K562 (cell line): ENCODE measurements around the gene BLOC1S3. TPM values are rescaled to one million over a fixed set of nuclear protein-coding genes. Genes with fewer than 3 reads are reported as not detected.

ENCODE experiments used
- ATAC-seq: fragments of 200-7000 bp; cut with Tn5 transposase; 3 replicates; pipeline ENCODE4 v1.9.1; 2020; ENCODE audit warnings: moderate library complexity
- BruUV-seq: library from RNA; stranded (reverse); fragments of 400-500 nt; replicated peaks from 2 replicates; lab custom pipeline; 2021; lab: Mats Ljungman, UMichigan
- CTCF ChIA-PET: fragments of 300-600 bp; formaldehyde crosslinking; extraction: SDS; loops from one replicate; lab custom pipeline; 2021; ENCODE audit warnings: low intra/inter-chr PET ratio; lab: Yijun Ruan, JAX
- POLR2A ChIA-PET: fragments of 300-600, 350-650 bp; sonication (Branson Sonifier 250); formaldehyde crosslinking; extraction: SDS; loops from one replicate; lab custom pipeline; 2021; ENCODE audit warnings: antibody characterized with exemption, inconsistent platforms; lab: Yijun Ruan, JAX
- DNase-seq, 4 experiments: peaks; one replicate each; pipeline versions ENCODE4 v3.0.0 to v3.0.0-alpha.2; 2011 to 2018; ENCODE audit warnings: low spot score in 3 of 4, mixed read lengths in 3 of 4; ENCODE audit errors: extremely low read depth in 1 of 4
- FAIRE-seq: peaks from 2 replicates; lab custom pipeline; 2011; peaks lifted over from hg19 to GRCh38; lab: Jason Lieb, UNC
- H2AFZ ChIP-seq: 2 replicates; pipeline ENCODE4 v1.6.0; 2011; ENCODE audit warnings: low read depth, low read length, control low read depth, inconsistent platforms
- H3K27ac ChIP-seq: fragments of 200-600 bp; 3 replicates; pipeline ENCODE4 v1.8.0; 2011; ENCODE audit warnings: low read depth, mild to moderate bottlenecking, control low read depth, inconsistent platforms, low read length, moderate library complexity, mixed read lengths; ENCODE audit errors: extremely low read depth
- H3K27me3 ChIP-seq, 2 experiments: fragments of 300-600 bp in 1 of 2; 2 replicates in 1 of 2; 3 replicates in 1 of 2; pipeline versions ENCODE4 v1.6.0 to v1.8.0; 2011; ENCODE audit warnings: inconsistent platforms in 2 of 2, low read length in 2 of 2, mild to moderate bottlenecking in 1 of 2, mixed read lengths in 1 of 2, moderate library complexity in 1 of 2; ENCODE audit not compliant: control insufficient read depth in 2 of 2, insufficient read depth in 2 of 2
- H3K36me3 ChIP-seq: fragments of 300-600 bp; 3 replicates; pipeline ENCODE4 v1.8.0; 2011; ENCODE audit warnings: mild to moderate bottlenecking, low read length, inconsistent platforms; ENCODE audit not compliant: control insufficient read depth, insufficient read depth
- H3K4me1 ChIP-seq, 2 experiments: fragments of 200-600 bp in 1 of 2; replicated peaks in 1 of 2; 2 replicates in 1 of 2; 3 replicates in 1 of 2; pipeline versions ENCODE4 v1.5.1 to v1.8.0; 2011; ENCODE audit warnings: inconsistent platforms in 2 of 2, low read length in 2 of 2, mild to moderate bottlenecking in 1 of 2, mixed read lengths in 1 of 2, moderate library complexity in 1 of 2; ENCODE audit not compliant: control insufficient read depth in 2 of 2, insufficient read depth in 2 of 2
- H3K4me2 ChIP-seq: 2 replicates; pipeline ENCODE4 v1.6.1; 2011; ENCODE audit warnings: low read length, control low read depth, inconsistent platforms, mixed read lengths; ENCODE audit not compliant: insufficient read depth
- H3K4me3 ChIP-seq: fragments of 200-600 bp; sonication (generic), shearing (Covaris generic); 2 replicates; pipeline ENCODE4 v1.5.1; 2016; ENCODE audit warnings: control low read depth, inconsistent platforms
- H3K79me2 ChIP-seq: fragments of 200-600 bp; 3 replicates; pipeline ENCODE4 v1.8.0; 2011; ENCODE audit warnings: low read length, inconsistent platforms; ENCODE audit not compliant: control insufficient read depth, insufficient read depth
- H3K9ac ChIP-seq, 2 experiments: 2 replicates each; pipeline versions ENCODE4 v1.6.0 to v1.6.1; 2011; ENCODE audit warnings: low read depth in 2 of 2, low read length in 2 of 2, control low read depth in 1 of 2, inconsistent platforms in 1 of 2, mild to moderate bottlenecking in 1 of 2, mixed read lengths in 1 of 2; ENCODE audit not compliant: insufficient read depth in 1 of 2
- H3K9me1 ChIP-seq: one replicate; pipeline ENCODE4 v1.6.0; 2011; ENCODE audit warnings: inconsistent platforms, mild to moderate bottlenecking, low read length, moderate library complexity; ENCODE audit not compliant: control insufficient read depth, insufficient read depth
- H3K9me3 ChIP-seq: replicated peaks from 2 replicates; pipeline ENCODE4 v1.5.1; 2011; ENCODE audit warnings: low read depth, low read length, inconsistent platforms; ENCODE audit not compliant: control insufficient read depth, insufficient read depth
- H4K20me1 ChIP-seq: replicated peaks from 2 replicates; pipeline ENCODE4 v1.6.1; 2011; ENCODE audit warnings: low read length, inconsistent platforms, mixed read lengths; ENCODE audit not compliant: control insufficient read depth, insufficient read depth
- CTBP1 ChIP-seq: fragments of 450-650 bp; IDR thresholded peaks from 2 replicates; pipeline ENCODE4 v1.6.1; 2016; ENCODE audit warnings: borderline replicate concordance
- NFIC ChIP-seq: fragments of 450-650 bp; IDR thresholded peaks from 2 replicates; pipeline ENCODE4 v1.6.1; 2017; ENCODE audit warnings: mild to moderate bottlenecking, inconsistent platforms
- PHTF2 ChIP-seq: fragments of 250-450 bp; sonication (Bioruptor Pico); IDR thresholded peaks from 2 replicates; pipeline ENCODE4 v1.5.0; 2021; ENCODE audit warnings: mild to moderate bottlenecking
- POLR2A ChIP-seq: fragments of 450-650 bp; conservative IDR thresholded peaks from 2 replicates; pipeline ENCODE4 v1.6.1; 2016
- RUNX1 ChIP-seq: sonication (generic); IDR thresholded peaks from 2 replicates; pipeline ENCODE4 v1.6.1; 2016; ENCODE audit warnings: antibody characterized with exemption, low read depth
- SPI1 ChIP-seq: IDR thresholded peaks from 2 replicates; pipeline ENCODE4 v1.6.1; 2011; ENCODE audit warnings: low read depth, low read length, control low read depth, borderline replicate concordance
- ZNF121 ChIP-seq: sonication (generic); formaldehyde crosslinking; conservative IDR thresholded peaks from 2 replicates; pipeline ENCODE4 v1.8.0; 2022; ENCODE audit warnings: missing genetic modification reagents
- WGBS: fragments of 100-300 bp; shearing (Covaris generic); methylation state at CpG from one replicate; pipeline ENCODE4 v1.1.6; 2016; ENCODE audit warnings: low coverage, mixed read lengths; ENCODE audit not compliant: insufficient coverage; ENCODE audit errors: missing lambda C conversion rate; 5-methylcytosine and 5-hydroxymethylcytosine counted together
- in situ Hi-C: fragments of 300-500 bp; cut with MboI; formaldehyde crosslinking; loops from 4 replicates; pipeline ENCODE4 v1.15.0; 2018; ENCODE audit warnings: inconsistent platforms, mixed read lengths
- intact Hi-C: fragments of 100-400 bp; cut with micrococcal nuclease; formaldehyde crosslinking; loops from 2 replicates; pipeline ENCODE4 v1.14.2; 2022
- polyA plus RNA-seq, 8 experiments: library from polyadenylated mRNA; depleted of rRNA in 4 of 8; stranded (reverse) in 5 of 8; unstranded in 3 of 8; fragments of >200 nt; fragmentation: Nextera tagmentation in 2 of 8; fragmentation: Illumina TruSeq in 1 of 8; extraction: Ambion mirVana in 2 of 8; extraction: Trizol in 1 of 8; gene quantifications; 2 replicates each; pipeline versions ENCODE4 v1.2.1 to v1.2.3, GENCODE V29; 2011 to 2014; ENCODE audit warnings: inconsistent platforms in 1 of 8, missing spikeins in 1 of 8
- total RNA-seq, 7 experiments: library from RNA; depleted of rRNA in 6 of 7; stranded (reverse); fragments of >200 nt in 6 of 7; fragmentation: Illumina TruSeq in 2 of 7; extraction: Trizol in 2 of 7; gene quantifications; 2 replicates each; pipeline versions ENCODE4 v1.2.1 to v1.2.3, GENCODE V29; 2011 to 2021; ENCODE audit warnings: low replicate concordance in 1 of 7
- TF ChIP-seq, protein P1 (sequence below): sonication (generic); formaldehyde crosslinking; IDR thresholded peaks from 2 replicates; pipeline ENCODE4 v1.8.0; 2022; ENCODE audit warnings: missing genetic modification reagents, mild to moderate bottlenecking, moderate library complexity, borderline replicate concordance

The BLOC1S3 gene
- total and polyA plus RNA-seq, 9 of the 15 experiments (the other 6 are each of a cell fraction or from before 2014, with no cell fraction given), result 3.9 to 20.2 (median 10.4) TPM

DNA sequence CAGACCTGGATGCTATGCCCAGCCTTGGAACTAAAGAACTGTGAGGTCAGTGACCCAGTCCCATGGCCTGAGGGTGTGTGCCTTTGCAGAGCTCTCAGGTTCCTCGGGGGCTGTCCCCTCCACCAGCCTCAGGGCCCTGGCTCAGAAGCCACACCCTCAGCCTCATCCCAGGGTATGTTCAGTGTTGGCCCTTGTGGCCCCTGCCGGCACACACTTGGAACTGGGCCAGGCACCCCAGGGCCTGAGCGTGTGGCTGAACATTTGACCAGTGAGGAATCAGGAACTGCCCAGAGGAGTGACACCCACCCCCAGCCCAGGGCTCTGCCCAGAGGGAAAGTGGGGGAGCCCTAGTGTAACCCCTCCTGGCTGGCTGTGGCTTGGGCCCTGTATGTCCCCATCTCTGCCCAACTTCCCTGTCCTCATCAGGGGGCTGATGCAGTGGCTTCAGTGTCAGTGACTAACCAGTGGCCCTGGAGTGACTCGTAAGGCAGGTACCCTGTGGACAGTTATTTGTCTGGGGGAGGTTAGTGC, 27.8 kb upstream of the BLOC1S3 start:
- POLR2A ChIA-PET, result interaction anchor here (0.6 kb wide), 1 partner anchor 649 kb away, joined by 4 read pairs; no protein-coding TSS in a partner anchor
- 27% methylated on average over 4 of the region's 4 CpGs for WGBS
- in situ Hi-C loops, result no loop called here
- ATAC-seq (peak; percentile 11), DNase-seq (peak in 1 of 4 experiments; percentile 44), FAIRE-seq (no peak)
- no peaks in the 10 kb centered on the region for H3K79me2 ChIP-seq
- no peak overlapping the region for H3K4me3 ChIP-seq
- peak overlapping the region in 1 of 2 experiments; percentile 22; a peak in 2 of 4 replicates for H3K9ac ChIP-seq
- no peaks in the 10 kb centered on the region for H3K9me3 ChIP-seq
- TF ChIP-seq RUNX1, result no peak
- TF ChIP-seq, protein P1, sequence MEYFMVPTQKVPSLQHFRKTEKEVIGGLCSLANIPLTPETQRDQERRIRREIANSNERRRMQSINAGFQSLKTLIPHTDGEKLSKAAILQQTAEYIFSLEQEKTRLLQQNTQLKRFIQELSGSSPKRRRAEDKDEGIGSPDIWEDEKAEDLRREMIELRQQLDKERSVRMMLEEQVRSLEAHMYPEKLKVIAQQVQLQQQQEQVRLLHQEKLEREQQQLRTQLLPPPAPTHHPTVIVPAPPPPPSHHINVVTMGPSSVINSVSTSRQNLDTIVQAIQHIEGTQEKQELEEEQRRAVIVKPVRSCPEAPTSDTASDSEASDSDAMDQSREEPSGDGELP, result 0 out of 2 replicates have a peak, but pooled peaks have one; percentile 22
- TF ChIP-seq PHTF2 (CRISPR knock-in tag), result no peak
- TF ChIP-seq SPI1, result 0 out of 2 replicates have a peak, but pooled peaks have one; percentile 1
- peak; percentile 88 for TF ChIP-seq NFIC
- TF ChIP-seq ZNF121, result no peak
- TF ChIP-seq POLR2A, result 0 out of 2 replicates have a peak, but pooled peaks have one; percentile 22
- TF ChIP-seq CTBP1, result no peak
- peaks cover 15 to 66% of the 10 kb centered on the region in 2 experiments for H3K4me1 ChIP-seq
- H2AFZ ChIP-seq, result no peak overlapping the region
- H3K27ac ChIP-seq, result no peak overlapping the region
- peaks cover 5% of the 10 kb centered on the region for H3K9me1 ChIP-seq
- no TSS peak for BruUV-seq
- H3K27me3 ChIP-seq, result no peaks in the 10 kb centered on the region
- intact Hi-C loops, result no loop called here
- peaks cover 13% of the 10 kb centered on the region; the same call in 1 of the 3 replicates for H3K36me3 ChIP-seq
- CTCF ChIA-PET, result no interaction called here
- peaks cover 8% of the 10 kb centered on the region for H4K20me1 ChIP-seq
- H3K4me2 ChIP-seq, result no peak overlapping the region
